Body of pancreas (tissue), 4 donors: ENCODE data around the gene VWA5A. TPM values are rescaled to one million over a fixed set of nuclear protein-coding genes. Genes with fewer than 3 reads are reported as not detected.
"Not testable (repeated sequence)": the region's sequence is repeated elsewhere in the genome, so short reads cannot be mapped to it uniquely, and the experiment has no call there.

ENCODE experiments used
- ATAC-seq: fragments of 150-250 bp; one replicate; pipeline ENCODE4 v1.9.1; 2016
- DNase-seq, 4 donors: peaks; one replicate each; pipeline ENCODE4 v3.0.0-alpha.2; 2019
- H3K27ac ChIP-seq, 4 donors: fragments of 200-600 bp; sonication (generic); 1 replicate in 3 of 4; 2 replicates in 1 of 4; pipeline versions ENCODE4 v1.5.1 to v1.6.1; 2016 to 2019; ENCODE audit warnings: mild to moderate bottlenecking in 1 of 4, mixed read lengths in 1 of 4, moderate library complexity in 1 of 4
- H3K27me3 ChIP-seq, 2 donors: fragments of 200-600 bp; sonication (generic); one replicate each; pipeline ENCODE4 v1.6.0; 2016; ENCODE audit warnings: mild to moderate bottlenecking in 1 of 2
- H3K36me3 ChIP-seq, 2 donors: fragments of 200-600 bp; sonication (generic); replicated peaks in 1 of 2; 2 replicates each; pipeline ENCODE4 v1.5.1; 2016; ENCODE audit warnings: low read depth in 2 of 2; ENCODE audit not compliant: insufficient read depth in 1 of 2
- H3K4me1 ChIP-seq: fragments of 200-600 bp; sonication (generic); one replicate; pipeline ENCODE4 v1.6.0; 2016
- H3K4me3 ChIP-seq, 2 donors: fragments of 200-600 bp; sonication (generic); 1 replicate in 1 of 2; 2 replicates in 1 of 2; pipeline ENCODE4 v1.5.1; 2016 to 2019
- H3K9me3 ChIP-seq, 3 donors: fragments of 200-600 bp; sonication (generic); 1 replicate in 2 of 3; 2 replicates in 1 of 3; pipeline ENCODE4 v1.5.1; 2016
- CTCF ChIP-seq, 7 experiments: fragments of 450-650 bp in 4 of 7; fragments of 200-600 bp in 3 of 7; sonication (generic) in 3 of 7; IDR thresholded peaks; one replicate each; pipeline ENCODE4 v1.5.1; 2016 to 2019; ENCODE audit warnings: antibody characterized with exemption in 7 of 7
- POLR2A ChIP-seq, 3 donors: fragments of 450-650 bp; IDR thresholded peaks; one replicate each; pipeline ENCODE4 v1.6.1; 2016; ENCODE audit warnings: antibody characterized with exemption in 3 of 3, mild to moderate bottlenecking in 2 of 3
- WGBS, 2 donors: methylation state at CpG; one replicate each; pipeline ENCODE4 v1.1.5; 2017; 5-methylcytosine and 5-hydroxymethylcytosine counted together
- intact Hi-C: fragments of 100-400 bp; cut with DNase I; formaldehyde crosslinking; loops from one replicate; pipeline ENCODE4 v1.15.1; 2023
- total RNA-seq, 2 donors: library from RNA; depleted of rRNA; stranded (reverse); fragments of >200 nt; gene quantifications; one replicate each; pipeline ENCODE4 v1.1.0, GENCODE V29; 2016

The VWA5A gene
- total RNA-seq, 2 donors from 2014 or later, result 18.9 to 37.2 TPM

- peaks cover 7% of the 10 kb centered on the region for H3K4me1 ChIP-seq
- DNase-seq (no peak), ATAC-seq (no peak)
- H3K27ac ChIP-seq, result no peak overlapping the region
- WGBS, 2 donors, result 75 to 89% methylated on average over 1 of the region's 1 CpG
- intact Hi-C loops, result no loop called here
- H3K9me3 ChIP-seq, result no peaks in the 10 kb centered on the region
- TF ChIP-seq CTCF (IDR thresholded peaks at IDR 0.05) (no peak), POLR2A (IDR thresholded peaks at IDR 0.05) (no peak)
- no peaks in the 10 kb centered on the region for H3K27me3 ChIP-seq
- H3K4me3 ChIP-seq, result no peak overlapping the region
- H3K36me3 ChIP-seq, result peaks cover 12 to 24% of the 10 kb centered on the region in 2 donors
Measured at GRCh38 chr11:124122123-124122522, 6.9 kb downstream of the VWA5A start.

DNA sequence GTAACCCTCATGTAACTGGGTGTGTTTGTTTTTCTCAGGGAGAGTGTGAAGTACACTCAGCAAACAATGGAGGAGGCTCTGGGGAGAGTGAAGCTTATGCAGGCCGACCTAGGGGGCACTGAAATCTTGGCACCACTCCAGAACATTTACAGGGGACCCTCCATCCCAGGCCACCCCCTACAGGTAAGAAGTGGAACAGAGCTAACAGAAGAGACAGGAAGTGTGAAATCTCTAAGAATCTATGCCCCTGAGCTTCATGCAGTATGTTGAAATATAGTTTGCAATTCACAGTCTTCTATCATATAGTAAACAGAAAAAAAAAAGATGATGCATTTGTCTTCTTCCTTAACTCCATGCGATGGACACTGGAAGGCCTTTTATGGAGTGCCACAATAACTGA, 8.4 kb downstream of the VWA5A start:
- H3K36me3 ChIP-seq, result peaks cover 12 to 22% of the 10 kb centered on the region in 2 donors
- no peak for TF ChIP-seq CTCF (IDR thresholded peaks at IDR 0.05)
- no peak for TF ChIP-seq POLR2A (IDR thresholded peaks at IDR 0.05)
- no peak overlapping the region for H3K4me3 ChIP-seq
- no peaks in the 10 kb centered on the region for H3K27me3 ChIP-seq
- intact Hi-C loops, result no loop called here
- H3K4me1 ChIP-seq, result no peaks in the 10 kb centered on the region
- H3K27ac ChIP-seq, result no peak overlapping the region
- 70 to 72% methylated on average over 2 of the region's 2 CpGs for WGBS, 2 donors
- no peaks in the 10 kb centered on the region for H3K9me3 ChIP-seq
- no peak for ATAC-seq
- DNase-seq, result no peak

- H3K27ac ChIP-seq, DNase-seq, H3K4me1 ChIP-seq, H3K27me3 ChIP-seq, H3K4me3 ChIP-seq, intact Hi-C loops, ATAC-seq, H3K9me3 ChIP-seq: not testable (repeated sequence)
- peaks cover 12% of the 10 kb centered on the region in 2 donors for H3K36me3 ChIP-seq
- WGBS, 2 donors, result 92 to 100% methylated on average over 1 of the region's 1 CpG
Measured at GRCh38 chr11:124127134-124127533, 11.9 kb downstream of the VWA5A start.

GRCh38 chr11:124143034-124143433, 27.8 kb downstream of the VWA5A start:
- H3K27ac ChIP-seq, result no peak overlapping the region
- TF ChIP-seq POLR2A (IDR thresholded peaks at IDR 0.05), result no peak
- no peak for TF ChIP-seq CTCF (IDR thresholded peaks at IDR 0.05)
- no peak for ATAC-seq
- H3K27me3 ChIP-seq, result no peaks in the 10 kb centered on the region
- peaks cover 0 to 18% of the 10 kb centered on the region in 2 donors for H3K36me3 ChIP-seq
- intact Hi-C loops, result no loop called here
- 86 to 88% methylated on average over 2 of the region's 2 CpGs for WGBS, 2 donors
- no peaks in the 10 kb centered on the region for H3K9me3 ChIP-seq
- H3K4me1 ChIP-seq, result no peaks in the 10 kb centered on the region
- no peak overlapping the region for H3K4me3 ChIP-seq
- DNase-seq, result no peak

GRCh38 chr11:124147951-124148350, 32.7 kb downstream of the VWA5A start:
- 83 to 93% methylated on average over 2 of the region's 2 CpGs for WGBS, 2 donors
- ATAC-seq (no peak), DNase-seq (no peak)
- Histone ChIP-seq H3K9me3 (no peaks in the 10 kb centered on the region), H3K36me3 (peaks cover 0 to 9% of the 10 kb centered on the region in 2 donors), H3K4me1 (no peaks in the 10 kb centered on the region), H3K27ac (no peak overlapping the region), H3K4me3 (no peak overlapping the region), H3K27me3 (no peaks in the 10 kb centered on the region)
- no peak for TF ChIP-seq POLR2A (IDR thresholded peaks at IDR 0.05)
- TF ChIP-seq CTCF (IDR thresholded peaks at IDR 0.05), result no peak
- intact Hi-C loops, result no loop called here
